HUES6 (cell line): ENCODE data around the gene GSTM3.

Experiments used
- H3K27ac ChIP-seq: 2 replicates; pipeline ENCODE4 v1.7.0; 2013; ENCODE audit warnings: low read depth, mild to moderate bottlenecking, low read length, inconsistent platforms
- H3K27me3 ChIP-seq: 2 replicates; pipeline ENCODE4 v1.6.1; 2013; ENCODE audit warnings: low read length; ENCODE audit not compliant: control insufficient read depth, insufficient read depth
- H3K36me3 ChIP-seq: 2 replicates; pipeline ENCODE4 v1.6.1; 2013; ENCODE audit warnings: low read length; ENCODE audit not compliant: control insufficient read depth, insufficient read depth
- H3K4me1 ChIP-seq: 2 replicates; pipeline ENCODE4 v1.6.1; 2013; ENCODE audit warnings: low read length; ENCODE audit not compliant: control insufficient read depth, insufficient read depth
- H3K4me3 ChIP-seq: 2 replicates; pipeline ENCODE4 v1.5.1; 2013; ENCODE audit warnings: low read depth, low read length
- H3K9ac ChIP-seq: one replicate; pipeline ENCODE4 v1.6.1; 2013; ENCODE audit warnings: mild to moderate bottlenecking, low read length
- H3K9me3 ChIP-seq: 2 replicates; pipeline ENCODE4 v1.6.1; 2013; ENCODE audit warnings: low read depth, low read length; ENCODE audit not compliant: control insufficient read depth, insufficient read depth

GSTM3 gene

GRCh38 chr1:109784551-109785252 is 43.9 kb upstream of the GSTM3 start:
- Histone ChIP-seq H3K36me3 (no peaks in the 10 kb centered on the region), H3K4me1 (peaks cover 22% of the 10 kb centered on the region), H3K4me3 (no peak overlapping the region), H3K9me3 (peaks cover 8% of the 10 kb centered on the region; the same call in 1 of the 2 replicates), H3K9ac (no peak overlapping the region), H3K27ac (no peak overlapping the region), H3K27me3 (no peaks in the 10 kb centered on the region)

GRCh38 chr1:109783436-109783835 is 42.6 kb upstream of the GSTM3 start:
- no peak overlapping the region for H3K27ac ChIP-seq
- H3K36me3 ChIP-seq = no peaks in the 10 kb centered on the region
- H3K4me3 ChIP-seq = no peak overlapping the region
- H3K9ac ChIP-seq = no peak overlapping the region
- peaks cover 8% of the 10 kb centered on the region; the same call in 1 of the 2 replicates for H3K9me3 ChIP-seq
- peaks cover 16% of the 10 kb centered on the region for H3K4me1 ChIP-seq
- H3K27me3 ChIP-seq = no peaks in the 10 kb centered on the region

- H3K36me3 ChIP-seq = no peaks in the 10 kb centered on the region
- H3K27me3 ChIP-seq = no peaks in the 10 kb centered on the region
- H3K4me1 ChIP-seq = peaks cover 15% of the 10 kb centered on the region
- H3K27ac ChIP-seq = no peak overlapping the region
- H3K9ac ChIP-seq = no peak overlapping the region
- H3K4me3 ChIP-seq = no peak overlapping the region
- peaks cover 8% of the 10 kb centered on the region; the same call in 1 of the 2 replicates for H3K9me3 ChIP-seq
Measured at GRCh38 chr1:109782927-109783326, 42.1 kb upstream of the GSTM3 start.

- H3K4me3 ChIP-seq = no peak overlapping the region
- H3K9me3 ChIP-seq = peaks cover 8% of the 10 kb centered on the region; the same call in 1 of the 2 replicates
- H3K27ac ChIP-seq = no peak overlapping the region
- no peak overlapping the region for H3K9ac ChIP-seq
- H3K27me3 ChIP-seq = no peaks in the 10 kb centered on the region
- H3K4me1 ChIP-seq = peaks cover 15% of the 10 kb centered on the region
- no peaks in the 10 kb centered on the region for H3K36me3 ChIP-seq
Measured at GRCh38 chr1:109782514-109782913, 41.7 kb upstream of the GSTM3 start.

GRCh38 chr1:109781806-109782205 is 41.0 kb upstream of the GSTM3 start:
- Histone ChIP-seq H3K27ac (no peak overlapping the region), H3K36me3 (no peaks in the 10 kb centered on the region), H3K27me3 (no peaks in the 10 kb centered on the region)

GRCh38 chr1:109780982-109781381 is 40.1 kb upstream of the GSTM3 start:
- Histone ChIP-seq H3K9ac (no peak overlapping the region), H3K27me3 (no peaks in the 10 kb centered on the region), H3K27ac (no peak overlapping the region), H3K4me1 (peaks cover 20% of the 10 kb centered on the region), H3K9me3 (peaks cover 8% of the 10 kb centered on the region; the same call in 1 of the 2 replicates), H3K36me3 (no peaks in the 10 kb centered on the region), H3K4me3 (no peak overlapping the region)

More at GRCh38 chr1:109781806-109782205, 41.0 kb upstream of the GSTM3 start:
- H3K9ac ChIP-seq = no peak overlapping the region
- peaks cover 20% of the 10 kb centered on the region for H3K4me1 ChIP-seq
- peaks cover 8% of the 10 kb centered on the region; the same call in 1 of the 2 replicates for H3K9me3 ChIP-seq
- H3K4me3 ChIP-seq = no peak overlapping the region

GRCh38 chr1:109777980-109778625 is 37.3 kb upstream of the GSTM3 start:
- Histone ChIP-seq H3K4me1 (peaks cover 13% of the 10 kb centered on the region), H3K36me3 (no peaks in the 10 kb centered on the region), H3K9ac (no peak overlapping the region), H3K27me3 (no peaks in the 10 kb centered on the region), H3K9me3 (peaks cover 8% of the 10 kb centered on the region; the same call in 1 of the 2 replicates), H3K27ac (no peak overlapping the region), H3K4me3 (no peak overlapping the region)

GRCh38 chr1:109777436-109777835 is 36.6 kb upstream of the GSTM3 start:
- no peak overlapping the region for H3K4me3 ChIP-seq
- no peak overlapping the region for H3K9ac ChIP-seq
- no peak overlapping the region for H3K27ac ChIP-seq
- no peaks in the 10 kb centered on the region for H3K36me3 ChIP-seq
- peaks cover 8% of the 10 kb centered on the region; the same call in 1 of the 2 replicates for H3K9me3 ChIP-seq
- peaks cover 7% of the 10 kb centered on the region for H3K4me1 ChIP-seq
- H3K27me3 ChIP-seq = no peaks in the 10 kb centered on the region

- Histone ChIP-seq H3K9ac (no peak overlapping the region), H3K9me3 (peaks cover 8% of the 10 kb centered on the region; the same call in 1 of the 2 replicates), H3K36me3 (no peaks in the 10 kb centered on the region), H3K4me1 (peaks cover 4% of the 10 kb centered on the region; the same call in 1 of the 2 replicates), H3K27ac (no peak overlapping the region), H3K4me3 (no peak overlapping the region), H3K27me3 (no peaks in the 10 kb centered on the region)
Measured at GRCh38 chr1:109776911-109777310, 36.1 kb upstream of the GSTM3 start.

- Histone ChIP-seq H3K4me3 (no peak overlapping the region), H3K9ac (no peak overlapping the region), H3K36me3 (no peaks in the 10 kb centered on the region), H3K9me3 (peaks cover 8% of the 10 kb centered on the region; the same call in 1 of the 2 replicates), H3K4me1 (peaks cover 4% of the 10 kb centered on the region; the same call in 1 of the 2 replicates), H3K27ac (no peak overlapping the region), H3K27me3 (no peaks in the 10 kb centered on the region)
Measured at GRCh38 chr1:109776206-109776835, 35.5 kb upstream of the GSTM3 start.

GRCh38 chr1:109775398-109775797 is 34.6 kb upstream of the GSTM3 start:
- H3K9ac ChIP-seq = no peak overlapping the region
- no peak overlapping the region for H3K4me3 ChIP-seq
- no peaks in the 10 kb centered on the region for H3K36me3 ChIP-seq
- H3K4me1 ChIP-seq = peaks cover 9% of the 10 kb centered on the region; the same call in 1 of the 2 replicates
- H3K9me3 ChIP-seq = no peaks in the 10 kb centered on the region
- H3K27ac ChIP-seq = no peak overlapping the region
- no peaks in the 10 kb centered on the region for H3K27me3 ChIP-seq
